T-helper 22 cell (primary cell): ENCODE data around the gene DDI2.
"Not testable (repeated sequence)": the region's sequence is repeated elsewhere in the genome, so short reads cannot be mapped to it uniquely, and the experiment has no call there.

Experiments
- DNase-seq: peaks from one replicate; pipeline ENCODE4 v3.0.0-alpha.2; 2020; ENCODE audit warnings: low read depth

DDI2 gene

DNA sequence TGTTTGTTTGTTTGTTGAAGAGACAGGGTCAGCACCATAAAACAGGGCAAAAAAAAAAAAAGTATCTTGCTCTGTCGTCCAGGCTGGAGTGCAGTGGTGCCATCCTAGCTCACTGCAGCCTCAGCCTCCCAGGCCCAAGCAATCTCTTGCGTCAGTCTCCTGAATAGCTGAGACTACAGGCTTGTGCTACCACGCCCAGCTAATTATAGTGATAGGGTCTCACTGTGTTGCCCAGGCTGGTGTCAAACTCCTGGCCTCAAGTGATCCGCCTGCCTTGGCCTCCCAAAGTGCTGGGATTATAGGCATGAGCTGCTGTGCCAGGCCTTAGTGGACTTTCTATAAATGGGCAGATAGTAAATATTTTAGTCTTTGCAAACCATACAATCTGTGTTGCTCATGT is 19.2 kb downstream of the DDI2 start:
- DNase-seq: no peak

DNA sequence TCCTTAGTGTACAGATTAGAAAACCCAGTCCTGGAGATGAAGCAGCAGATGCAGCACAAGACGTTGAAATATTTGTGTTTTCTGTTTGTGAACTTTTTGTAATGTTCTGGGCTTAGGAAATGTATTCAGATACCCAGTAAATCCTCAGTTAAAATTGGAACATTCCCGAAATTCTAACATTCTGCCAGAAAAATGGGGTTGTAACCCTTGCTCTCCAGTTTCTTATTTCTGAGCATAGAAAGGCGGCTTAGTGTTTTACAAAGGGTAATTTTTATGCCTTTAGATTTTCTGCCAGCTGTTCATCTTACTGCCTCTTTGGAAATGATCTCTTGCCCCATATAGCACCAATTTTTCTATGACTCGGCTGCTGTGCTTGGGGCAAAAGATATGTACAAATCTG is 20.6 kb downstream of the DDI2 start:
- no peak for DNase-seq

- DNase-seq: no peak
These were observed 22.0 kb downstream of the DDI2 start for GRCh38 chr1:15639262-15639661.

DNA sequence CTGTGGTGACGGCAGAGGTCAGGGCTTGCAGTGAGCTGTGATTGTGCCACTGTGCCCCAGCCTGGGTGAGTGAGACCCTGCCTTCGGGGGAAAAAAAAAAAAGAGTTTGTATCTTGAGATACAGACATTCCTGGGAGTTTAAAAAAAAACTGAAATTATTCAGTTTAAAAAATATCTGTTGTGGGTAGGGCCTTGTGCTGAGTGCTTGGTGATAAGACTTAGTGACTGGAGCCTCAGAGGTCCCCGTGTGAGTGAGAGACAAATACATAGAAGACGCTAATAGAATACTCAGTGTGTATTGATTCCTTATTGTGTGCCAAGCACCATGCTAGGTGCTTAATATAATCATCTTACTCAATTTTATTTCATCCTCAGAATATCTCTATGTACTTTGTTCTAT is 22.7 kb downstream of the DDI2 start:
- DNase-seq: no peak

DNA sequence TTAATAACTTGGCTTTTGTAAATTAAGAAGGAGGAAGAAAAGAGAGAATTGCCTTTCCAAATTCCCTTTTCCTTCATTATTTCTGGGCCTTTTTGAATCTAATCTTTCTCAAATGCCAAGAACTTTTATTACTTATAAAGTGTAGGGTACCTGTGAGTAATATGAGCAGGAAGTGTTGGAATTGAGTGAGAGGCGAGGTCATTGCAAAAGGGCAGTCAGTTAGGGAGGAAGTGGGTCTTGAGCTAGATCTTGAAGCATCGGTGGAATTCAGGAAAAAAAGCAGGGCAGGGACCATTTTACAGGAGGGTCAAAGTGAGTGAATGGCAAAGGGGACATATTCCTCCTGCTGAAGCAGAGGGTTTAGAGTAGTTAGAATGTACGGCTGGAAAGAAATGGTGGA is 23.4 kb downstream of the DDI2 start:
- no peak for DNase-seq

DNA sequence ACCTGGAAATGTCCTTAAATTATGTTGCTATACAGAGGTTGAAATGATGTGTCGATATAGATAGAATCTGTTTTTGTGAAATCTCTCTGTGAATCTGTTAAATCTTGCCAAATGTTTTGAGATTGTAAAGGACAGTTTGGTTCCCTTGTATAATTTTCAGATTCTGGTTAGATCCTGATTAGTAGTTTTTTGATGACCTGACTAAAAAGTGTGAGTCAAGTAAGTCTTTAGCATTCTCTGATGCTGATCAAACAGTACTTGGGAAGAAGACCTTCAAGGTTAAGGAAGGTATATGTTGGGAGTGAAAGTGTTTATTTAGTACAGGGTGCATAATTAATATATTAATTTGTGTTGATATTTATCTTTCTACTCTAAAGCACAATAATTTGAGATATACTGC is 32.7 kb downstream of the DDI2 start:
- no peak for DNase-seq

DNA sequence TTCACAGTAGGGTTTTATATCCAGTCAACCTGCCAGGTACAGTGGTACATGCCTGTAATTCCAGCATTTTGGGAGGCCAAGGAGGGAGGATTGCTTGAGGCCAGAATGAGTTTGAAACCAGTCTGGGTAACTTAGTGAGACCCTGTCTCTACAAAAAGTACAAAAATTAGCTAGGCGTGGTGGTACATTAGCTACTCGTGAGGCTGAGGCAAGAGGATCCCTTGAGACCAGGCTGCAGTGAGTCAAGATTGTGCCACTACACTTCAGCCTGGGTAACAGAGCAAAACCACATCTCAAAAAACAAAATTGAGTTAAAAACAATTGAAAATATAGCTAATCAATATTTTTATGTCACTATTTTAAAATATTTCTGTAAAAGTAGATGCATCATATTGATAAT is 33.2 kb downstream of the DDI2 start:
- no peak for DNase-seq

GRCh38 chr1:15652130-15652529 is 34.9 kb downstream of the DDI2 start:
- DNase-seq: not testable (repeated sequence)

- DNase-seq: no peak
These were observed 36.9 kb downstream of the DDI2 start for GRCh38 chr1:15654091-15654690.

- DNase-seq: no peak
These were observed 39.2 kb downstream of the DDI2 start for GRCh38 chr1:15656464-15656863.

DNA sequence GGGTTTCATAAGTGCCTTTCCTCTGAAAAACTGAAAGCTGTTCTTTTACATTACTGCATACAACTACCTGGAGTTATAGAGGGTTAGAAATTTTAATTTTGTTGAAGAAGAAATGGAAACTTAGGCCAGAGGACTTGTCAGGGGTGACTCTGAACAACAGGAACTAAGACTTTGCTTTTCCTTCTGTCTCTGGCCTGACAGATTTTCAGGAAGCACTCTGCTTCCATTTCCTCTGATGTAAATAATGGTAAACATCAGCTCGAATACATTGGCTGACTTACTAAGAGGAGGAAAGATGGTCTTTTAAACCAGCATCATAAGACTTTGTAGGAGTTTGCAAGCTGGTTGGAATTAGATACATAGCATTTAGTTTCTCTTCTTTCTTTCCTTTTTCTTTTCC is 39.8 kb downstream of the DDI2 start:
- no peak for DNase-seq

- no peak for DNase-seq
These were observed 42.9 kb downstream of the DDI2 start for GRCh38 chr1:15660151-15660550.

- DNase-seq: no peak
These were observed 45.2 kb downstream of the DDI2 start for GRCh38 chr1:15662477-15662876.

DNA sequence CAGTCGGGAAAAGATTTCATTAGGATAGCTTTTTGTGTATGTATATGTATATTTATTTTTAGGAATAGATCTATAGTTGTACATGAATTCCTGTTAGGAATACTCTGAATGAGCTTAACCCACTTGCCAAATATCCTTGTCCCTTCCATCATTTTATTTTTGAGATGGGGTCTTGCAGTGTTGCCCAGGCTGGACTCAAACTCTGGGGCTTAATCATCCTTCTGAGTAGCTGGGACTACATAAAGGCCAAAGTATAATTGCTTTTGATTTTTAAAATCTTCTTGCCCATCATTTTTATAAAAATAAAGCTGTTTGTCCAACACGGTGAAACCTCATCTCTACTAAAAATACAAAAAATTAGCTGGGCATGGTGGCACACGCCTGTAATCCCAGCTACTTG is 46.7 kb downstream of the DDI2 start:
- no peak for DNase-seq

DNA sequence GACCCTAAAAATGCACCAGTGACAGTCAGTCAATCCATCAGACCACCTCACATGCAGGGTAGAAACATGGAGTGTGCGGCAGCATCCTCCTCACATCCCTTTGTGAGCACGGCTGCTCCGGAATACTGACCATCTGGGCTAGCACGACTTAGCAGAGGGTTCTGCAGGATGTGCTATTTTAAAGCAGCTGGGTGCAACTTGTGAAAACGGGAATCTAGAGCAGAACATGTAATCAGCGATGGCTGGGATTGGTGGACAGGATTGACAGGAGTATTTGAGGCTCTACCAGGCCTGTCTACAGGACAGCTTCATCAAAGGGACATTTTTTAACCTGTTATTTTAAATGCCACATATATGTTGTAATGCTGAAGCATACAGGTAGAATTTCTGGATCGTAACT is 50.1 kb downstream of the DDI2 start:
- no peak for DNase-seq

GRCh38 chr1:15668089-15668754 is 51.0 kb downstream of the DDI2 start:
- DNase-seq: no peak

GRCh38 chr1:15669074-15669473 is 51.8 kb downstream of the DDI2 start:
- no peak for DNase-seq

- DNase-seq: no peak
These were observed 52.6 kb downstream of the DDI2 start for GRCh38 chr1:15669864-15670263.

- DNase-seq: no peak
These were observed 54.2 kb downstream of the DDI2 start for GRCh38 chr1:15671430-15671829.

DNA sequence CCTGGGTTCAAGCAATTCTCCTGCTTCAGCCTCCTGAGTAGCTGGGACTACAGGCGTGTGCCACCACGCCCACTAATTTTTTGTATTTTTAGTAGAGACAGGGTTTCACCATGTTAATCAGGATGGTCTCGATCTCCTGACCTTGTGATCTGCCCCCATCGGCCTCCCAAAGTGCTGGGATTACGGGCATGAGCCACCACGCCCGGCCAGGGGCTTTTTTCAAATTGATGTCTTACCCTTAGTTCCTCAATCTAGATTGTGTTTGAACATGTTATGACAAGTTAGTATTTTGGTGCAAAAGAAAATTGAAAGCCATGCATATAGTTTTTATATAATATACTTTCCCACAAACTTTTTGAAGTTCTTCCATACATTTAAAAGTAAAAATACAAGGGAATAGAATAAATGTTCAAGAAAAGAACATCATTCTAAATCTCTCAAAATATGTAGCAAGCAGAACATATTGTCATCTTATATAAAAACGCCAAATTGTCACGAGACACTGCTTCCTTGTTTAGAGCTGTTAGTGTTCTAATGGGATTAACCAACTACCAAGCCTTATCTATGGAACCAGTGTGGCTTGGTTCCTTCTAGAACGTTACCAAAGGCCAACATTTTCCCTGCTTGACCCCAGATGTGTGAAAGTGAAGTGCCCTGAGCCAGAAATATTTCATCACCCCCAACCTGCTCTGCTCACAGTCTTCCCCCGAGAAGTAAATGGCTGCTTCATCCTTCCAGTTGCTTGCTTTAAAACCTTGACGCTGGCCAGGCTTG is 57.3 kb downstream of the DDI2 start:
- DNase-seq: no peak

GRCh38 chr1:15676010-15676409 is 58.8 kb downstream of the DDI2 start:
- DNase-seq: no peak

- no peak for DNase-seq
These were observed 59.7 kb downstream of the DDI2 start for GRCh38 chr1:15676688-15677661.
